HG03521 (cell line): ENCODE results near the gene PRDX2.
"Not testable (repeated sequence)": the region's sequence is repeated elsewhere in the genome, so short reads cannot be mapped to it uniquely, and the experiment has no call there.

Experiments
- ATAC-seq: cut with Tn5 transposase; IDR thresholded peaks from one replicate; pipeline ENCODE4 v1.9.1; 2021; ENCODE audit warnings: mild to moderate bottlenecking, moderate library complexity; ENCODE audit not compliant: unreplicated experiment

The PRDX2 gene

DNA sequence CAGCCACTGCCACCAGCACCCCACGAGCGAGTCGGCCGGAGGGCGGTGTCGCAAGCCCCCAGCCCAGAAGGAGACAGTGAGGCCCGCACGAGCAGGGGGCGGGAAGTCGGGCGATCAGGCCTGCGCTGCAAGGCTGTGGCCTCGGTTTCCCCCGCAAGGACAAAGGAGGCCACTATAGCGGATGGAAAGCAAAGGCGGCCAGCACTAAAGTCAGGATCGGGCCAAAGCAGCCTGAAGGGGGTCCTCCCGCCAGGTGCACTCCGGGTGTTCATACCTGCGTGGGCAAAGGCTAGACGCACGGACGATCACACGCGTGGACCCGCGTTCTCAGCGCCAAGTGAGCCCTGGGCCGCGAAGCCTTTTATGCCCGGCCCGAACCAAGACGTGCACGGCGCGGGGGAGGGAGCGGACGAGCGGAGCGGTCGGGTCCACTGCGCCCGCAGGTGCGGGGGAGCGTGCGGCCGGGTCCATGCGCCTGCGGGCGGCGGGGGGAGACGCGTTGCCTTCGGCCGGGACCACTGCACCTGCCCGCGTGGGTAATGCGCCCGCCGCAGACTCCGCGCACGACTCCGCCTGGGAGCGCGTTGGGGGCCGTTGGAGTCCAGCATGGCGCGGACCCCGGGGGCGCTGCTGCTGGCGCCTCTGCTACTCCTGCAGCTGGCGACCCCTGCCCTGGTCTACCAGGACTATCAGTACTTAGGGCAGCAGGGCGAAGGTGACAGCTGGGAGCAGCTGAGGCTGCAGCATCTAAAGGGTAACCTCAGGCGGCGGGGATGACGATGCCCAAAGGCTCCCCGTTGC, at the start of gene PRDX2, which contains the start of gene THSD8:
Gene PRDX2 (minus strand): TSS at position 335 of the 801 bp plus-strand sequence. CDS start 539 bp downstream, outside the sequence.
Gene THSD8 (plus strand): TSS at position 604 of the 801 bp plus-strand sequence. CDS start 3 bp downstream, at position 607.
- ATAC-seq = no peak

DNA sequence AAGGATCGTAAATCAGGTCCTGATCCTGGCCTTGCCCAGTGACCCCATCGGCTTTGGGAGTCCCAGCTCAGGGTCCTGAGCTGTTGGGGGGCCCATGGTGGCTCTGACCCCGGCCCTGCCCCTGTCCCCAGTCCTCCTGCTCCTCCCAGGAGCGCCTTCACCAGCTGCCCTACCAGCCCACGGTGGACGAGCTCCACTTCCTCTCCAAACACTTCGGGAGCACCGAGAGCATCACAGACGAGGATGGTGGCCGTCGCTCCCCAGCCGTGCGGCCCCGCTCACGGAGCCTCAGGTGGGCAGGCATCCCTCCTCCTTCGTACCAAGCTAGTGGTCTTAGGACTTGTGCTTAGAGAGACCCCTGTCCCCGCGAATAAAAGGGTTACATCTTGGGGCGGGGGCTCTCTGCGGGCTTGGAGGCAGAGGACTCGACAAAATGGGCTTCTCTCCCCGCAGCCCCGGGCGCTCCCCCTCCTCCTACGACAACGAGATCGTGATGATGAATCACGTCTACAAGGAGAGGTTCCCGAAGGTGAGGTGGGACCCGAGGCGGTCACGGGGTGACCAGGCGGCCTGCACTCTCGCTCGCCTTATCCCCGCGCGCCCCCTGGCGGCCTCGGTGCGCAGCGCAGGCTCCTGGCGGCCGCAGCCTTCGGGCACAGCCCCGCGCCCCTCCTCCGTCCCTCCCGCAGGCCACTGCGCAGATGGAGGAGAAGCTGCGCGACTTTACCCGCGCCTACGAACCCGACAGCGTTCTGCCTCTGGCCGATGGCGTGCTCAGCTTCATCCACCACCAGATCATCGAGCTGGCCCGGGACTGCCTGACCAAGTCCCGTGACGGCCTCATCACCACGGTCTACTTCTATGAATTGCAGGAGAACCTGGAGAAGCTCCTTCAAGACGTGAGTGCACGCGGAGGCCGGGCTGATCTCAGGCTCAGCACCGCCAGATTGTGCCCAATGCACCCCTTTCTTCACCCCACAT, 45.8 kb upstream of the PRDX2 start:
- no peak for ATAC-seq

DNA sequence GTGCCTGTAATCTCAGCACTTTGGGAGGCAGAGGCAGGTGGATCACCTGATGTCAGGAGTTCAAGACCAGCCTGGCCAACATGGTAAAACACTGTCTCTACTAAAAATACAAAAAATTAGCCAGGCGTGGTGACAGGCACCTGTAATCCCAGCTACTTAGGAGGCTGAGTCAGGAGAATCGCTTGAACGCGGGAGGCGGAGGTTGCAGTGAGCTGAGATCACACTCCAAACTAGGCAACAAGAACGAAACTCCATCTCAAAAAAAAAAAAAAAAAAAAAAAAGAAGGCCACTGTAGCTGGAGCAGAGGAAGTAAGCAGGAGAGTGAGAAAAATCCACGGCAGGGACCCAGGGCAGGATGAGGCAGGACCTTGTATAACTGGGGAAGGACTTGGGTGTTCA, 45.0 kb upstream of the PRDX2 start:
- not testable (repeated sequence) for ATAC-seq

DNA sequence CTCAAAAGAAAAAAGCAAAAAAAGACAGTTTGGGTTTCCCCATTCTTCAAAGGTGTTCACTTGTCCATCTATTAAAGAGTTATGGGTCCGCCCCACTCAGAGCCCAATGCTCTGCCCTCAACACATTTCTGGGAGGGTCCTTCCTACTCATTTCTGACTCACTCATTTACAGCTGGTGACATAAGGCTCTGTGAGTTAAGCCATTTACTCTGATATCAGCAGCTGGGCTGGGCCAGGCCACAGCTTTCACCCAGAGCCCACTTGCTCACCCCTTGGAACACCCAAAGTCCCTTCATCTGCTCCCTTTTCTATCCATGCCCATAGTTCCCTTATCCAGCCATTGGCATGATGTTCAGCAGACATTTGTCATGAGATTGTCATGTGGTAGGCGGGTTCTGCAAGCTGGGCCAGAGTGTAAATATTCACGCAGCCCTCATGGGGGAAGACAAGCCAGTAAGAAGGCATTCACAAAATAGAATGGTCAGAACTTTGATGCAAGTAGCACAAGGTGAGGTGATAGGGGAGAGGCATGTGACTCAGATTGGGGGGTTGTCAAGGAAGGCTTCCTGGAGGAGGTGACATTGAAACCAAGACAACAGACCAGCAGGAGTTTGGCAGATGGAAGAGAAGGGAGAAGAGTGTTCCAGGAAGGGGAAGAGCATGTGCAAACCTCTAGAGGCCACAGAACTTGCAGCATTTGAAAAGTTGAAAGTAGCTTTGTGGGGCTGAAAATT, 42.6 kb upstream of the PRDX2 start:
- ATAC-seq = no peak

DNA sequence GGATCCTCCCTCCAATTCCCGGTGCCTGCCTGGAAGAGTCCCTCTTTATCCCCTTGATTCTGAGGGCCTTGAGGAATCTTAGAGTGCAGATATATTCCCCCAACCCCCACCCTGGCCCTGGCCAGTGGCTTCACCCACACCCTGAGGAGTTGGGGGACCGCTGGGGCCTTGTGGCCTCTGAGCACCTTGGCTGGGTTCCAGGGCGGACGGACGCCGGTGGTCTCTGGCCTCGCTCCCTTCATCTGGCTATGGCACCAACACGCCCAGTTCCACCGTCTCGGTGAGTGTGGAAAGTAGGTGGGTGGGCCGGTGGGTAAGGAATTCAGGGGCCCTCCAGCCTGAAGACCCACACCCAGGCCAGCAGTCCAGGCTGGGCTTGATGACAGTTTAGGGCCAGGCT, 41.7 kb upstream of the PRDX2 start:
- no peak for ATAC-seq

DNA sequence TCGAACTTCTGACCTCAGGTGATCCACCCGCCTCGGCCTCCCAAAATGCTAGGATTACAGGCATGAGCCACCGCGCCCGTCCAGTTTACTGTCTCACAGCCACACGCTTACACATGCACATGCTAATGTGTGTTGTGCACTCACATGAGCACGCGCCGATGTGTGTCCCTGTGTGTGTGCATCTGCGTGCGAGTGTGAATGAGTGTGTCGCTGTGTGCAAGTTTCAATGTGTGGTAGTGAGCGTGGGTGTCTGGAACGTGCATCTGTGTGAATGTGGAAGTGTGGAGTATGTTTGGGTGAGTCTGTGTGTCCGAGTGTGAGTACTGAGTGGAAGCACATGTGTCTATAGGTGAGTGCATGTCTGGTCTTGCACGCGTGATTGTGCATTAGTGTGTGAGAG, 40.9 kb upstream of the PRDX2 start:
- ATAC-seq = no peak

DNA sequence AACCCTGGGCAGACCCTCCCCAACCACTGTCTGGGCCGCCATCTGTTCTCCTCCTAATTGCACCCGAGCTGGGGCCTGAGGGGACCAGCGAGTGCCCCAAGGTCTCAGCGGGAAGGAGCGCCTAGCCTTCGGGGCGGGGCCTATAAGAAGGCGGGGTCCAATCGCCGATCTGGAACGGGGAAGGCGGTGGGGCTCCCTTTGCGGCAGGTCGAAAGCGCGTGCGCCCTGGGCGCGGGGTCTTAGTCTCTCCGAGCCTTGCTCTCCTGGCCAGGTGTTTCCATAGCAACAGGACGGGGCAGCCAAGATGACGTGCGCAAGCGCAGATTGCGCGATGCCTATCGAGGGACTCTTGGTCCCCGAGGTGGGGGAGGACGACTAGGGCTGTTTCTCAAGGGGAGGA, 39.5 kb upstream of the PRDX2 start:
- no peak for ATAC-seq

DNA sequence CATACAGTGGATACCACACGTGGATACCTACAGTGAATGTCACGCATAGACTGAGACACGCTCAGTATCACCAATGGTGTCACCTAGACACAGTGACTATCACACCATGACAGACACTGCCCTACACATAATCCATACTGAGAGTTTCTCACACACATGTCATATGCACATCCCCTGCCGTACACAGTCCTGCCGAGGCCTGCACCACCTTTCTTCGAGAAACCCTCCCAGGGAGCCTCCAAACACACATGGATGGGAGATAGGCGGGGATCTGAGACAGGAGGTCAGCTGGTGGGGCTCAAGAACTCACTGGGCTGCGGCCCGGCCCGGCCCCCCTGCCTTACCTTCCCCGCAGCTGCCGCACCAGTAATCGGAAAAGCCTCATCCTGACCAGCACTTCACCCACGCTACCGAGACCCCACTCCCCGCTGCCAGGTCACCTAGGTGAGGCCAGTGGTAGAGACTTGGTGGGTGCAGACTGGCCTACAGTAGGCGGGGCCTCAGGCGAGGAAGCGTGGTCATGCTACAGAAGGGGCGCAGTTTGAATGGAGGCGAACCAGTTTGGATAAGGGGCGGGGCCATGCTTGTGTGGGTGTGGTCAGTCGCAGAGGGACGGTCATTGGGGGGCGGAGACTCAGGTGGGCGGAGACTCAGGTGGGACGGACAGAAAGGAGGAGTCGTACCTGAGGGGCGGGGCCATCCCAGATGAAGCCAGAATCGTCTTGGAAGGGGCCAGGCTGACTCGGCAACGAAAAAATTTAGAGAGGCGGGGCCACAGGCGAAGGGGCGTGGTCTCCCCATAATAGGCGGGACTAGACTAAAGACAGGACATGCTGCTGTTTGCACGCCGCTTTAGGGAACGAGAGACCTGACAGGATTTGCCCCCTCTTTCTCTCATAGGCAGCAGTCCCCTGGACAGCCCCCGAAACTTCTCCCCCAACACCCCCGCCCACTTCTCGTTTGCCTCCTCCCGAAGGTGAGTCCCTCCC, 38.8 kb upstream of the PRDX2 start:
- no peak for ATAC-seq

DNA sequence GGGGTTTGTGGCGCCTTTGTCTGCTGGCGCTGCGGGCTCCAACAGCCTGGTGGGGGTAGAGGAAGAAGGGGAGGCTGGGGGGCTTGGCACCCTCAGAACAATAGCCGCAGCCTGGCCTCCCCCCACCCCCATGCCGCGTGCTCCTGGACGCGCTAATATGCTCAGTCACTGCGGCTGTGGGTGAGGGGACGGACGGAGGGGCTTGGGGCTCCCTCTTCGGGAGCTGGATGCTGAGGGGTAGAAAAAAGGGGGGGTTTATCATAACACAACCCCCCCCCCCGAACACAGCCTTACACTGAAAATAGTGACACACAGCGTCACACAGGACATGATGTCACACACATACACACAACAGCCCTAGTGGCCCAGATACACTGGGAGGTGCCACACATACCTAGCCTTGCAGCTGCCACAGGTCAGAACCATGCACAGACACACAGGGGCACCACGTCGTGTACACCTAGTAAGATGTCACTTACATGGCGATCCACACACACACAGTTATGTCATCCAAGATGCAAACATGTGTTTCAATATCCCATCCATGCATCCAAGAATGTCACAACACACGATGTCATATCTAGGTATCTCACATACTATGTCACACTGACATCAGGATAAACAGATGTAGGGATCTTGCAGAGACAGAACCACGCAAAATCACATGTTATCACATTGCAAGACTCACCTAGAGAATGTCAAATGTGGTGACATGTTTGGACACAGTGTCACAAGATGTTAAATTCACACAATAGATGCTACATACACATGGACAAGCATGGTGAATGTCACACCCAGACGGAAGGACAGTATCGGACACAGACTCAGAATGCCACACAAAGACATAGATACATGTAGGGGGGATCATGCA, 37.5 kb upstream of the PRDX2 start:
- ATAC-seq = no peak

DNA sequence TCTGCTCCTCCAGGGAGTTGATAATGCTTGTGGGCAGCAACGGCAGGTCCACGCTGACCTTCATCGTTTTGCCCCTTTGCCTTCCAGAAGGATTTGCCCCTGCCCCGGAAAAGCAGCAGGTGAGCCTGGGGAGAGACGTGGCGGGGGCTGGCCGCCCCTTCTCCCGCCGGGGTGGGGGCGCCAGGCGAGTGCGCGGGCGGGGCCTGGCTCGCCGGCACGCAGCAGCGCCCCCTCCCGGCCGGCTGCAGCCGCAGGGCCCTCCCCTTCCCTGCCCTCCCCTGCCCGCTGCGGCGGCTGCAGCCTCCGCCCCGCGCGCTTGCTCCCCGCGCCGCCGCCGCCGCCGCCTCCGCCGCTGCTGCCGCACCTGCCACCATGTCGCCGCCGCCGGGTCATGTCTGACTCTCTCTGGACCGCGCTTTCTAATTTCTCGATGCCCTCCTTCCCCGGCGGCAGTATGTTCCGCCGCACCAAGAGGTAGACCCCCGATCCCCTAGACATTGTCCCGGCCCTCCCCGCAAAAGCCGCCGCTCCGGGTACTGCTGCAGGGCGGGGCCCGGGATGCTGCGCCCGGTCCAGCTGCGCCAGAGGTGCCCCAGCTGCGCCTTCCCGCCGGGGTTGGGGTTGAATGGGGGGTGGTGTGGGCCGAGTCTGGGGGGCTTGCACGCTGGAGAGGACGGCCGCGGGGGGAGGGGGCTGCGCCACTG, 36.7 kb upstream of the PRDX2 start, which contains the start of gene MAST1:
Gene MAST1 (plus strand): TSS at position 334 of the 704 bp plus-strand sequence. CDS start 58 bp downstream, at position 392.
- no peak for ATAC-seq

DNA sequence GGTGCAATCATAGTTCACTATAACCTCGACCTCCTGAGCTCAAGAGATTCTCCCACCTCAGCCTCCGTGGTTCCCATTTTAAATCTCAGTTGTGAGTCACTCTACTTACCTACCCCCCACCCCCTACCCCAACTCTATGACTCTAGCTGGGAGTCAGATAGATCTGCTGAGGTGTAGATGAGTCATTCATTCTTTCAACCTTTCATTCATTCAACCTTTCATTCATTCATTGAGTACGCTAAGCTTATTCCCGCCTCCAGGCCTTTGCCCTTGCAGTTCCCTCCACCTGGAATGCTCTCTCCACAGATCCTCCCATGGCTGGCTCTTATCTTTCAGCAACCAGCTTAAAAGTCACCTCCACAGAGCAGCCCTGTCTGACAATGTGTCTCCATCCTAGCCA, 35.6 kb upstream of the PRDX2 start:
- no peak for ATAC-seq

DNA sequence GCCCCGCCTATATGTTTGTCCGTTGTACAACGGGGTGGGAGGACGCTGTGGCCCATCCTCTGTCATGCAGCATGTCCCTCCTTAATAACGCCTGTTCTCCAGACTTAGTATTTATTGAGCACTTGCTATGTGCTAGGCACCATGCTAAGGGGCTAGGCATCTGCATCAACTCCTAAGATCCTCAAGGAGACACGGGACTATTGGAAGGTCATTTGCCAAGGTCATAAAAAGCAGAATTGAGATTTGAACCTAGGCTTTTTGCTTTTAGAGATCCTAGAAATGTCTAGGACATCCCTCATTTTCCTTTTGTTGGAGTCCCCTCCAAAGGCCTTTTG, 34.9 kb upstream of the PRDX2 start:
- ATAC-seq = no peak

DNA sequence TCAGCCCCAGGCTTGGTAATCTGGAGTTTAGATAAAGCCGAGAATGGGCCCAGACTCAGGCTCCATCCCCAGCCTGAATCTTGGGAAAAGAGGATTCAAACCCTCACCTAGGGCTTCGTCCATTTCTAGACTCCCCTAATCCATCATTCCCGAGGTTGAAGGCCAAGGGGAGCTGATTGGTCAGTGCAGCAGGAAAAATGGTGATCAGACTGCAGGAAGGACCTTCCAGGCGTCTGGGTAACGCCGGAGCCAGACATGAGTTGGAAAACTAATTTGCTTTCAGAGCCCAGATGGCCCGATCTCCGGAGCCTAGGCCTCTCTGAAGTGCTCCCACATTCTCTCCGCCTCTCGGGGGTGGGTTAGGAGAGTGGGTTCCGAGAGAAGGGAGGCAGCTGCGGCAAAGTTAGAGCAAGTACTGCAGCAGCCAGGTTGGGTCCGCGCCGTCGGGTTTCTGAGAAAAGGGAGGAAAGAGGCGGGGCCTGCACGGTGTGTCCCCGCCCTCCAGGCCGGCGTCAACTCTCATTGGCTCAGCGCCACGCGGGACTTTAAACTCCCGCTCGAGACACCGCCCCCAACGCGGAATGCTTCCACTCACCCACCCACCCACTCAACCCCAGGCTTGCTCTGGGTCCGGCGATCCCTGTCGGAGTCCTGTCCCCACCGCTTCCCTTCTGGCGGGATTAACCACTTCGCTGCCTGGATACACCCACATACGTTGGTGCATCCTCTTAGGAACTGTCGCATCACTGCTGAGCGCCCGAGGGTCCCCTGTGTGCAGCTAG, 33.6 kb upstream of the PRDX2 start:
- no peak for ATAC-seq

DNA sequence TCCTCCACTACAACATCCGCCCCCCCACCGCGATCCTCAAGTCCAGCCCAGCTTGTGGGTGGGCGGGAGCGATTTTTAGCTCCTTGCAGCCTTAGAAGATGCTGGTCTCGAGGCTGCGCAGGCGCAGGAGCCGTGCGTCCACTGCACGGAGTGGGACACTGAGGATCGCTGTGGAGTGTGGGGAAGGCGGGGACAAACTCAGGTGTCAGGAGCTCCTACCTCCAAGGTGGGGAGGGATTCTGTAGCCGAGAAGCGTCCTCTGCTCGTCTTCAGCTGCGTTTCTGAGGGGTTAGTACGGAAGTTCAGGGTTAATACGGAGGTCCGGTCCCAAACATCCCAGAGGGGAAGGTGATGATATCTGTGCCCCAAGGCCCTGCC, 33.0 kb upstream of the PRDX2 start, which contains the start of gene RTBDN:
Gene RTBDN (minus strand): TSS at position 14 of the 378 bp plus-strand sequence. CDS start 4,600 bp downstream, outside the sequence.
- no peak for ATAC-seq

DNA sequence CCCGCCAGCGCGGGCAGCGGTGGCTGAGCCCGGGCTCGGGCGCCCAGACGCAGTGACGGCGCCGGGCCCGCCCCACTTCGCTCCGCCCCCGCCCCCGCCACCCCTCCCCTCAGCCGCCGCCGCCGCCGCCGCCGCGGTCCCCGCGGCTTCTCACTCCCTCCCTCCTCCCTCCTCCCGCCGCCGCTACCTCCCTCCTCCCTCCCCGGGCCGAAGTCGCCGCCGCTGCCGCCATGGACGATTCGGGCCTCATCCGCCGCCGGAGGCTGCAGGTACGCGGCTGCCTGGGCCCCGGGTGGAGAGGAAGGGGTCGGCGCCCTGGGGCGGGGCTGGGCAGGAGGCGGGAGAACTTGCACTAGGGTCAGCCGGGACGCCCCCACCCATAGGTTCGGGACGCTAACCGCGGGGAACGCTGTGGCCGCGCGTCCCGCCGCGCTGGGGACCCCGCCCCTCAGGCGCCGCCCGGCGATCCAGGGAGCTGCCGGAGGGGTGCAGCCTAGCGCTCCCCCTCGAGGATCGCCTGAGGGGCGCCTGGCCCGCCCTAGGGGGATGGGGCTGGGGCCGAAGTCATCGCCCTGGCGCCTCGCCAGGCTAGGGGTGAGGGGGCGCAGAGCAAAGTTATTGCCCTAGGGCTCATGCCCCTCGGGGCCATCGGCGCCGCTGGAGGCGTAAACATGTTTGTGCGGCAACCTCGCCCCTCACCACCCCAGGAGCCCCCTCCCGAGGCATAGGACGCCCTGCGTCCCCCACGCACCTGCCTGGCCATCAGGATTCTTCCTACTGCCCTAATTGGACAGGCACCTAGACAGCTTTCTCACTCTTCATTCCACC, 32.4 kb upstream of the PRDX2 start:
- no peak for ATAC-seq

DNA sequence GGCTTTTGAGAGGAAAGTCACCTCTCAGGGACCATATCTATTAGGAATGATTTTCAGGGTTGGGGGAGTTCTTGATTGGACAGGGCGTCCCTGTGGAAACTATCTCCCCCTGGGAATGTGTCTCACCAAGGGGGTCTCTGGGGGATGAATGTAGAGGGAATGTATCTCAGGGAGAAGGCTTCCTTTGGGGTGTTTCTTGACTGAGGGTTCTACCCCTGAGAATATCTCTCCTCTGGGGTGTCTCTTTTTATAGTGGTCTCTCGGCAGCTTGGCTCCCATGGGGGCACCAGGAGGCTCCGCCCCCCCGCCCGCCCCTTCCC, 31.8 kb upstream of the PRDX2 start:
- ATAC-seq = no peak

DNA sequence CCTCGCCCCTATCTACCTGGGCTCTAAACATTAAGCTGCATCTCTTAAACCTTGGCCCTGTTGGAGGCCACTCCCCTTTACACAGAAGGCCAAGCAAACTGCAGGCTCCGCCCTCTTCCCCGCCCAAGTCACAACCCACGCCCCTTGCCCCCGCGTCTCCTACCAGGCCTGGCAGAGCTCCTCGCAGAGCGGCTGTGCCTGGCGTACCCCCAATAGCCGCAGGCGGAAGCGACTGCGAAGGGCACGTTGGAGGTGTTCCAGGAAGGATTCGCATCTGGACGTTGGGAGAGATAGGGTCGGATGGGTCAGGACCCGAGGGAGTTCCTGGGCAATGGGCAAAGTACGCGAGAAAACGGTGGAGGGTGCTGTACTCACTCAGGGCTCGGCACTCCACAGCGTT, 26.9 kb upstream of the PRDX2 start:
- no peak for ATAC-seq
